Stimulated activated CD4-positive, alpha-beta T cell treated with anti-CD3 and anti-CD28 coated beads, Interleukin-1b, Interleukin-23, amount 100 ng/mL, for 48 hours (primary cell): Measurements from ENCODE around the gene DPP9.

Experiments
- DNase-seq: peaks from one replicate; pipeline ENCODE4 v3.0.0-alpha.2; 2020

The DPP9 gene

DNA sequence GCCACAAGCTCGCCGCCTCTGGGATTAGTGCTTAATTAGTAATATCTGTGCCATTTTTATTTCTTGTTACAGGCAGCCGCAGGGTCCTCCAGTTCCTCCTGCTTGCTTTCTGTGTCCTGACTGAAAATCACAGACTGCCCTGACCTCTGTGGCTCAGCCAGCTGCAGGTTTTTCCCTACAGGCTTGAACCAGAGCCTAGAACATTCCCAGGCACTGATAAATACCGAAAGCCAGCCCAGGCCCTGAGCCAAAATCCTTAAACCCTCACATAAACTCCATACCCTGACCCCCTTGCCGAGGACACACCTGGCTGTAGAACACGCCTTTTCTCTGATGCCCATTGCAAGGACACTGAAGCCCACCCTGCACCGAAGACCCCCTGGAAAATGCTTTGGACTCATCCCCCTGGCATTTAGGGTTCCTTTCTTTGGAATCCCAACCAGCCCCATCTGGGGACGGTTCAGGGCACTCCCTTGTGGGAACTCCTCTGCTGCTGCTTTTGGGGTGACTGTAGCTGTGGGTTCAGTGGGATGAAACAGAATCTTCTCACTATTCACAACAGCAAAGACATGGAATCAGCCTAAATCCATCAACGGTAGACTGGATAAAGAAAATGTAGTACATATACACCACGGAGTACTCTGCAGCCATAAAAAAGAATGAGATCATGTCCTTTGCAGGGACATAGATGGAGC, 15.5 kb downstream of the DPP9 start:
- no peak for DNase-seq

- no peak for DNase-seq
Measured at GRCh38 chr19:4707322-4707721, 16.3 kb downstream of the DPP9 start.

DNA sequence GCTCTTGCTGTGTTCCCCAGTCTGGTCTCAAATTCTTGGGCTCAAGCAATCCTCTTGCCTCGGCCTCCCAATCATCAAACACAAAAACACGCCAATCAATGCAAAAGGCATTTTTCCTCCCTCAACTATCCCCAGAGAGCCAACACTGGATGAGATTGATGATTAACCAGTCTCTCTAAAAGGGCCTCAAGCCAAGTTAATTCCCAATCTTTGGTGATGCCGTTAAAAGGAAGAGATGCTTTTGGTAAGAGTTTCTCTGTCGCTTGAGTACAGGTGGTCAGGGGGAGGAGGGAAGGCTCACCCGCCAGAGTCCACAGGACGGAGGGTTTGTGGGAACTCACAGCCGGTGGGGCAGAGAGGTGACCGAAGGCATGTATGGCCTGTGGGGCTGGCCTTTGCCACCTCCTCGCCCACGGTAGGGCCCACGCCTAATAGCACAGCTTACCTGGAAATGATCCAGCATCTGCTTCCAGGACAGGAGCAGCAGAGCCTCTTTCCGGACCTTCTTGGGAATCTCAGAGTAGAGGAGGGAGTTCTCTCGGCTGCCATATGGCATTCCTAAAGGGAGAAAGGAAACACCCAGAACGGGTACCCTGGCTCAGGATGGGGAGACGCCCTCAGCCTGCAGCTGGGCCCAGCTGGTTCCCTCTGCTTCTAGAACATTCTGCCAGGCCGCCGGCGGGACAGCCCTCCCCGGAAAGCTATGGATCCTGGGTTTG, 18.1 kb downstream of the DPP9 start:
- no peak for DNase-seq

DNA sequence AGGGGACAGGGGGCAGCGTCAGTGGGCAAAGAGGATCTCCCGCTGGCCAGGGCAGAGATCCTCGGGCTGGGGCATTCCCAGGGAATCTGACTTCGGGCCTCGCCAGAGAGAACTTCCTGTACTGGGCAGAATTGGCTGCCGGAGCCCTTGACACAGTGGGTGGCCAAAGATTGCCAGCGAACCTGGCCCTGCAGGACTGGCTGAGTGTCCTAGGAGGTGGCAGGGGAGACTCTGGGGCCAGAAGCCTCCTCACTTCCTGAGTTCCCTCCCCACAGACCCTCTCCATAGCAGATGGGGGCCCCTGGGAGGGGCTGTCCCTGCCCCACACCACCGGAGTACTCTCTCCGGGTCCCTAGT, 19.3 kb downstream of the DPP9 start:
- no peak for DNase-seq

DNA sequence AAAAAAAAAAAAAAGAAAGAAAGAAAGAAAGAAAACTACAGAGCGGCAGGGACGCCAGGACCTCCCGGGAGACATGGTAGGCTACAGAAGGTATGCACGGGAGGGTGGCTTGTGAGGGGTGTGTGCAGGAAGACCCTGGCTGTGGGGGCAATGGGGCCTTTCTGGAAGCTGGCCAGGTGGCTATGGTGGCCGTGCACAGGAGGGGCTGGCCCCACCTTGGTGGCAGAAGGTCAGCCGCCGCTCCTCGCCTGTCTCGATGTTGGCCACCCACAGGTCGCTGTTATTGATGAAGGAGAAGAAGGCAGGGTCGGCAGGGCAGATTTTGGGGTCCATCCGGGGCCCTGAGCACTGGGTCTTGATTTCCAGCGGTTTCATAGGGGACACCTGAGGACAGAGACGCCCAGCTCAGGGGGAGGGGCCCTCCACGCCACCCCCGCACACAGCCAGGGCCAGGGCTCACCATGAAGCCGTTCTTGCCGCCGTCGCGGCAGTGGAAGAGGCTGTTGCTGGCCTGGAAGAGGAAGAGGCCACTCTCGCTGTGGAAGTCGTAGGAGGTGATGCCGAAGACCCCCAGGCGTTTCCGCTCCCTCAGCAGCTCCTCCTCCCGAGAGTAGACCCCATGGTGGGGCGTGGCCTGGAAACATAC, 19.8 kb downstream of the DPP9 start:
- DNase-seq, result no peak

DNA sequence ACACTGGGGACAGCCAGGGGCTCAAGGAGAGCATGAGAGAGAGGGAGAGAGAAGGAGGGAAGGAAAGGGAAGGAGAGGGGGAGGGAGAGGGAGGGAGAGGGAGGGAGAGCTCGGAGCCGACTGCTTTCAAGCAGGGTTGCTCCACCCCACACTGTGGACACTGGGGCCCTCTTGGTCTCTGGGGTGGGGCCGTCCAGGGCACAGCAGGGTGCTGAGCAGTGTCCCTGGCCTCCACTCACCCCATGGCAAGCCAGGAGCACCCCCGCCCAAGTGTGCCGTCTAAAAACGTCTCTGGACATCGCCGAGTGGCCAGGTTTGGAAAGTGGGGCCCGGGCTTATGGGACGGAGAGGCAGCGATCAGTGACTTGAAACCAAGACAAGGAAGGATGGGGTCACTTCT, 20.9 kb downstream of the DPP9 start:
- DNase-seq, result no peak

DNA sequence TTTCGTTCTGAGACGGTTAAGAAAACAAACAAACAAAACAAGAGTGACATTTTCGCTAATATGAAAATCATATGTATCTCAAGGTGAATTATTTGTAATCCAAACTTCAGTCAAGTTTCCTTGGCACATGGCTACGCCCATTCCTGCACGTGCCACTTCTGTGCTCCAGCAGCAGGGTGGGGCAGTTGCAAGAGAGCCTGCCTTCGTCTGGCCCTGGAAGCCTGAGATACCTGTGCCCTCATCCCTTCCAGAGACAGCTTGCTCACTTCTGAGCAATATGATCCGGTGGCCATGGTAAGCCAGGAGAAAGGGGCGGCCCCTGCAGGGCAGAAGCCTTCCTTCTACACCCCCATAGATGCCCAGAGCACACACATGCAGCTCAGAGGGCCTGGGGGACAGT, 22.1 kb downstream of the DPP9 start:
- no peak for DNase-seq

GRCh38 chr19:4700693-4700970, 23.0 kb downstream of the DPP9 start:
- DNase-seq, result no peak

- no peak for DNase-seq
Measured at GRCh38 chr19:4699826-4700692, 23.6 kb downstream of the DPP9 start.

DNA sequence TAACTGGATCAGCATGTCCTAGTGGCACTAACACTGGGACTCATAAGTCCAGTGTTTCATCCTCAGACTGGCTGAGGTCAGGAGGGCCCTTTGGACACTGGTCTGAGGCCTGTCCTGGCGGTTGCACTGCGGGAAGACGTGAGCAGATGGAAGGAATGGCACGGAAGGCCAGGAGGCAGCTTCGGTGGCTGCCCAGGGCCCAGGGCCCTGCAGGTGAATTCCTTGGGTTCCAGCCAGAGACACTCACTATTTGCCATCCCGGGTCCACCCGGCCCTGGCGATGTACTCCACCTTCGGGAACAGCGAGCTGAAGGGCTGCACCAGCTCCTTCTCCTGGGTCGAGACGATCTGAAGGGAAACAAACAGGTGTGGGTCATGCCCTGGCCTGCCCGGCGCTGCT, 26.3 kb downstream of the DPP9 start:
- no peak for DNase-seq

- no peak for DNase-seq
Measured at GRCh38 chr19:4695224-4695731, 28.4 kb downstream of the DPP9 start.

GRCh38 chr19:4694211-4694987, 29.2 kb downstream of the DPP9 start:
- no peak for DNase-seq

DNA sequence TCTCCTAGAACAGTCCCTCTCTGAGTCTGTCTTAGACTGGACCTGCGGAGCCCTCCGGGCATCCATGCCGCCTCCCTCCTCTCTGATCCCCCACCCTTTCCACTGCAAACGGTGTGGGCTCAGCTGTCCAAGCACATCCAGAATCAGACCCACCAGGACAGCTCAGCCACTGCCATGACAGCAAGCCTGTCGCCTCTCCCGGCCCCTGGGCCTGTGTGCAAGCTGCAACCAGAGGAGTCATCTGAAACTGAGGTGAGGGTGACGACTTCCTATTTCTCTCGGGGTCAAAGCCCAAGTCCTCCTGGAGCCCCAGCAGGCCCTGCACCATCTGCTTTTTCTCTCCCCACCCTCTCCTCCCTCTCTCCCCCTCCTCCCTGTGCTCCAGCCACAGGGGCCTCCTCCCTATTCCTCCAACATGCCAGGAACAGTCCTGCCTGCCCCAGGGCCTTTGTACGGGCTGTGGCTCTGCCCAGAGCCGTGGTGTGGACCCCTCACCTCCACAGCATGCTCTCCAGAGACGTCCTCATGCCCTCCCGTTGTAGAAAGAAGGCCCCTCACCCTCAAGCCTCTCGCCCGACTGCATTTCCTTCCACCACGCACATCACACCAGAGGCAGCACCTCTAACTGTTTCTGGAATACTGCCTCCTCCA, 30.0 kb downstream of the DPP9 start:
- DNase-seq, result no peak

DNA sequence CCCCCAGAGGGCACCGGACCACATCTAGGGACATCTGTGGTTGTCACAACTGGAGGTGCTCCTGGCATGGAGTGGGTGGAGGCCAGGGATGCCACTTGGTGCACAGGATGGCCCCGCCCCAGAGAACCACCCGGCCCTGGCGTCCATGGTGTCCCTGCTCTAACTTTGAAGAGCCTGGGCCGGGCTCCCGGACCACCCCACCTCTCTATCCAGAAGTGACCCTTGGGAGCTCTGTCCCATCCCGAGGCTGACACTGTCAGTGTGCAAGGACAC, 30.6 kb downstream of the DPP9 start:
- DNase-seq, result no peak

DNA sequence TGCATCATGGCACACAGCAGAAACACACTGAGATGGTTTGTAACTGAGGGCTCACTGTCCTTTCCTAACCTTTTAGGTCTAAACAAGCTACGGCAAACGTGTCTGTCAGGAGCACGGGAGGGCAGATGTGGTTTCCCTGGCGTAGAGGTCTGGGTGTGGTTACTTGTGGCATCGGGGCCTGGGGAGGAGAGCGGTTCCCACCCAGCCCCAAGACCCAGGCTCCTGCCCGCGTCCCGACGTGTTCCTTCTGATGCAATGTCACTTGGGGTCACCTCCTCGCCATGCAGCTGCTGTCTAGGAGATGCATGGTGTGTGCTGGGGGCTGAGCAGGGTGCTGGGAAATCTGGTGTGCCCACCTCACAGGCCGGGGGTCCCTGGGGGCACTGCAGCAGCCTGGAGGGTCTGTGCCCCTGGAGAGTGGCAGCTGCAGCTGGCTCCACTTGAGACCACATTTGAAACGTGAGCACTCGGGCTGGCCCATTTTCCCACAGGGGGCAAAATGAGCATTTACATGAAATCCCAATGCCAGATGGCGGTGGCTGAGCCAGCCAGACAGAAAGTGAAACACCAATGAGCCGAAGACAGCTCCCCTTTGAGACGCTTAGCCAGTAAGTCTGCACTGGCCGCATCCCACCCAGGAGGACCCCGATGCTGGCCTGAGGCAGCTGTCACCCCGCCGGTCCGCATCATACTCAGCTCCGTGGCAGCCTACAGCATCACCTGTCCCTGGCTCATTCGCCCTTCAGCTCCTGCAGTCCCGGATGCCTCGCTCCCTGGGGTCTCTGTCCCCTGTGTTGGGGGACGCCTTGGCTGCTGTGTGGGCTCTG, 31.2 kb downstream of the DPP9 start:
- no peak for DNase-seq

DNA sequence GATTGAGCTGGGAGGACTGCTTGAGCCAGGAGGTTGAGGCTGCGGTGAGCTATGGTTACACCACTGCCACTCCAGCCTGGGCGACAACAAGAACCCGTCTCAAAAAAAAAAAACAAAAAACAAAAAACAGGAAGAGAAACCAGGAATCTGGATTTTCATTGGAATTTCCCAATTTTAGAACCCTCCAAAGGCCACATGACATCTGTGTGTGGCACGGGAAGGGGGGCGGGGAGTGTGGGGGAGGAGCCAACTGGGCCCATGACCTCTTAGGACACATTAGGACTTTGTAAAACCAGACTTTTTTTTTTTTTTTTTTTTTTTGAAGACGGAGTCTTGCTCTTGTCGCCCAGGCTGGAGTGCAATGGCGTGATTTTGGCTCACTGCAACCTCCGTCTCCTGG, 32.3 kb downstream of the DPP9 start:
- DNase-seq, result no peak

DNA sequence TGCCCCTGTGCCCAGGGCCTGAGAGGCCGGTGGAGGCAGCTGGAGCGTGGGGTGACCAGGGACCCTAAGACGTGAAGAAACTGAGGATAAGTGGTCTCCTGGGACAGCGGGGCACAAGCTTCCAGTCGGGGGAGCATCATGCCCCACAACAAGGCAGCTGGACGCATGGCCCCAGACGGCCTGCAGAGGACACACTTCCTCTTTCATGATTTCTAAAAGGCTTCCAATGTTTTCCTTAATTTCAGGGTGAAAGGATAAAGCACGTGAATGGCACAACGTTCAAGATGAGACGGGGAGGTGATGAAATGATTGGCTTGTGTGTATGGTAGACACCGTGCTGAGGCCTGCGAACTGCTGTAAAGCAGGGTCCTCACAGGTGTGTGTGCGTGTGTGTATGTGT, 33.3 kb downstream of the DPP9 start:
- DNase-seq, result no peak

DNA sequence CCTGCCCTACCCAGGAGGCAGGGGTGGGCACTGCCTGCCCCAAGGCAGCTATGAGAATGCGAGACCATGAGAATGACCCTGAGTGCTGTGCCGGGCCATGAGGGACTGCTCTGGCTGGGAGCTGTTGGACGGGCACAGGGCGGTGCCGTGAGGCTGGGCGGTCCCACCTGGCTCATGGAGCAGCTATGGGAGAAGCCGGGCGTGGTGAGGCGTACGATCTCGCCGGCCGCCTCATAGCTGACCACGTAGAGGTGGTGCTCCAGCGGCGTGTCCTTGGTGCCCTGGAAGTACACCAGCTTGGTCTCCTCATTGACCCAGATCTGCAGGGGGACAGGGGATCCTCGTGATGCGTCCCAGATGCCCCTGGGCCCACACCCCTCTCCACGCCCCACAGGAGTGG, 34.2 kb downstream of the DPP9 start:
- DNase-seq, result no peak

- no peak for DNase-seq
Measured at GRCh38 chr19:4688587-4688986, 35.1 kb downstream of the DPP9 start.

DNA sequence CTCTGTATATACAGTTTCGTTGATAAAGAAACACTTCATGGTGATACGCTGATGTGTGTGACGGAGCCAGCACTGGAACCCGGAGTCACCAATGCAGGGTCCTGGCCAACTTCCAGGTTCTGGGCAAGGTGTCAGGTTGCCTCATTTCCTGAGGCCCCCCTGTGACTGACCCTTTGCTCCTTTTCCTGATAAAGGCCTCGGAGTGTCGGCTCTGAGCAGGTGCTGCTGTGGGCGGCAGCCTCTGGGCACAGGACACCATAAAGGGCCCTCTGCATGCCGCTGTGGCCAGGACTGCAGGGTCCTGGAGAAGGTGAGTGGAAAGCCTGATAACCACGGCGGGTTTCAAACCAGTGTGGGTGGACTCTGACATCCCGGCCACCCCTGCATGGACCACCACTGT, 36.2 kb downstream of the DPP9 start:
- DNase-seq, result no peak

DNA sequence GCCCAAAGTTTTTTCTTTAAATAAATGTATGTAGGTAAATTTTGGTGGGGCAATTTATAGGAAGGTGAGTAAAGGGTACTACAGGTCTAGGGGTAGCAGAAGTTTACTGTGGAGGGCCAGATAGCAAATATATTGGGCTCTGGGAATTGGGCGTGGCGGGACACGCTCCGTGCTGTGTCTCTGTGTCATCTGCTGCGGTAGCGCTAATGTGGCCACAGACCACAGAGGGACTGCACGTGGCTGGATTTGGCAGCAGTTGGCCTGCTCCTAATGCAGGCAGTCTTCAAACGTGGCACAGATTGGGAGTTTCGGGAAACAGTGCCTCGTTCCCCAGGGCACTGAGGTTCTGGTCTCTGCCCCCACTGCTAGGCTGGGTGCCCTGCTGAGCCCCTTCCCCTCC, 36.9 kb downstream of the DPP9 start:
- DNase-seq, result no peak
